Suppressor macrophage (primary cell): ENCODE data around the gene MAP2K3.
"Not testable (repeated sequence)": the region's sequence is repeated elsewhere in the genome, so short reads cannot be mapped to it uniquely, and the experiment has no call there.

Experiments
- DNase-seq, 4 experiments: peaks; one replicate each; pipeline ENCODE4 v3.0.0-alpha.2; 2020 to 2022

MAP2K3 gene

GRCh38 chr17:21310061-21310765 lies 25.7 kb downstream of the MAP2K3 start:
- not testable (repeated sequence) for DNase-seq

DNA sequence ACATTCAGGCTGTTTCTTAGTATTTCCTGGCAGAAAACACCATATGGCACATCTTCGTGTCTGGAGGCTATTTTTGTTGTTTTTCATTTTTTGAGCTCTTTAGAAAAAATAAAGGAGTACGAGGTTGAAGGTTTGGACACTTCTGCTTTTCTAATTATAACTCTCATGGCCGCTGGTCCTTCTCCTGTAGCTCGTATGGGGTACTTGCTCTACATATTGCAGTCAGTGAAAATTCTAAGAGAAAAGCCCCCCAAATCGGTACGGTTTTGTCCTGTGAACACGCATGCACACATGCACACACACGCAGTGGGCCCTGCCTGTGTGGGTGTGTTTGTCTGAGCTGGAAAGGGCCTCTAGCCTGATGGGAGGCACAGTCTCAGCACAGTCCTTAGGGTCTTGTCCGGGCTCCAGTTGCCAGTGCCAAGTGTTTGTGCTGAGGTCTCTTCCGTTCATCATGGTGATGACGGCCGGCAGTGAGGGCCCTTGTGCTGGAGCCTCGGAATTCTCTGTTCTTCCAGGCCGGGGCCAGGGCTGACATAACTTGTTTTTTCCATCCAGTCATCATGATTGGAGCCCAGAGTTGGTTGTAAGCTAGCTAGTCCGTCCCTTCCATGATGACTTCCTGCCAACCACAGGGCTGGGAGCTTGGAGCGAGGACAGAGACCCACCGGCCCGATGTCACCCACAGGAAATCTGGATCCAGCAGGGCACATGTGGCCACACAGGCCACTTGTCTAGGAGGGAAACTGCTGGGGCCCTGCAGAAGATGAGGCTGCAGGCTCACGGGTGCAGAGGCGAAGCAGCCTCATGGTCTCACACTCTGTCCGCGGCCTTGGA lies 26.5 kb downstream of the MAP2K3 start:
- peak in 2 of 4 experiments; percentile 2 to 11 for DNase-seq

DNA sequence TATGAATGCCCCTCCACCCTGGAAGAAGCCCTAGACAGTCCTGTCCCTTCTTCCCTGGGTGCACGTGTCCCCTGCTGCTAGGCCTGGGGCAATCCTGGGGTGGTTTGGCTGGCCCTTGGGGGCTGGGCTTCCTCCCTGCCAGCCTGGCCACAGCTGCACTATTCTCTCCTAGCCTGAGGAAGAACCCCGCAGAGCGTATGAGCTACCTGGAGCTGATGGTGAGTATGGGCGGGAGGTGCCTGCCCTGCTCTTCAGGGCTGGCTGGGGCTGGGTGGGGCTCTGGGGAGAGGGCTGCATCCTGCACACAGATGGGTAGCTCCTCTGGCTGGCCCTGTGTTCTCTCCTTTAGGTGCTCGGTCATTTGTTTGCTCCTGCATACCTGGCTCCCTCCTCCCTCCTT lies 28.8 kb downstream of the MAP2K3 start:
- no peak for DNase-seq

DNA sequence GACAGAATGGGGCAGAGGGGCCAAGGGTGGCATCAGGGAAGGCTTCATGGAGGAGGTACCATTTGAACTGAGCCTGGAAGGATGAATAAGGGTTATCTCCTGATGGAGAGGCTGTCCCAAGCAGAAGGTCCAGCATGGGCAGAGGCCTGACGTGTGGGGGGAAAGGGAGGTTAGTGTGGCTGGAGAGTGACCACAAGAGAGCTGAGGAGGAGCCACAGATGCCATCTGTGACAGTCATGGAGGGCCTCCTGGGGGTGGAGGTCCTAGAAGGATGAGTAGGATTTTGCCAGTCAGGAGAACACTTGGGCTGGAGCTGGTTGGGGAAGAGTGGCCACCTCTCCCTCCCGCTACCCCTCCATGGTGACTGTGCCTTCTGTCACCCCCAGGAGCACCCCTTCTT lies 29.2 kb downstream of the MAP2K3 start:
- not testable (repeated sequence) for DNase-seq

DNA sequence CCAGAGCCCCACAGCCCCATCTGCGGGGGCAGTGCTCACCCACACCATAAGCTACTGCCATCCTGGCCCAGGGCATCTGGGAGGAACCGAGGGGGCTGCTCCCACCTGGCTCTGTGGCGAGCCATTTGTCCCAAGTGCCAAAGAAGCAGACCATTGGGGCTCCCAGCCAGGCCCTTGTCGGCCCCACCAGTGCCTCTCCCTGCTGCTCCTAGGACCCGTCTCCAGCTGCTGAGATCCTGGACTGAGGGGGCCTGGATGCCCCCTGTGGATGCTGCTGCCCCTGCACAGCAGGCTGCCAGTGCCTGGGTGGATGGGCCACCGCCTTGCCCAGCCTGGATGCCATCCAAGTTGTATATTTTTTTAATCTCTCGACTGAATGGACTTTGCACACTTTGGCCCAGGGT lies 29.8 kb downstream of the MAP2K3 start:
- DNase-seq, result not testable (repeated sequence)

DNA sequence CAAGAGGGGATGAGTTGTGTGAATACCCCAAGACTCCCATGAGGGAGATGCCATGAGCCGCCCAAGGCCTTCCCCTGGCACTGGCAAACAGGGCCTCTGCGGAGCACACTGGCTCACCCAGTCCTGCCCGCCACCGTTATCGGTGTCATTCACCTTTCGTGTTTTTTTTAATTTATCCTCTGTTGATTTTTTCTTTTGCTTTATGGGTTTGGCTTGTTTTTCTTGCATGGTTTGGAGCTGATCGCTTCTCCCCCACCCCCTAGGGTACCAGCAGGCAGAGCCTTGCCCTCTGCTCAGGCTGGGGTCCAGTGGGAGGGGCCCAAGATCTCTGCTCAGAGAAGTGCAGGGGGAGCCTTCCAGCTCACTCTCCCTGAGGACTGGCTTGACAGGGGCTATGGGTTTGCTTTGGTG lies 30.2 kb downstream of the MAP2K3 start:
- DNase-seq, result not testable (repeated sequence)

GRCh38 chr17:21315246-21316000 lies 30.9 kb downstream of the MAP2K3 start:
- peak in 1 of 4 experiments; percentile 1 for DNase-seq

GRCh38 chr17:21316212-21316886 lies 31.8 kb downstream of the MAP2K3 start:
- DNase-seq, result peak in 1 of 4 experiments; percentile 0

DNA sequence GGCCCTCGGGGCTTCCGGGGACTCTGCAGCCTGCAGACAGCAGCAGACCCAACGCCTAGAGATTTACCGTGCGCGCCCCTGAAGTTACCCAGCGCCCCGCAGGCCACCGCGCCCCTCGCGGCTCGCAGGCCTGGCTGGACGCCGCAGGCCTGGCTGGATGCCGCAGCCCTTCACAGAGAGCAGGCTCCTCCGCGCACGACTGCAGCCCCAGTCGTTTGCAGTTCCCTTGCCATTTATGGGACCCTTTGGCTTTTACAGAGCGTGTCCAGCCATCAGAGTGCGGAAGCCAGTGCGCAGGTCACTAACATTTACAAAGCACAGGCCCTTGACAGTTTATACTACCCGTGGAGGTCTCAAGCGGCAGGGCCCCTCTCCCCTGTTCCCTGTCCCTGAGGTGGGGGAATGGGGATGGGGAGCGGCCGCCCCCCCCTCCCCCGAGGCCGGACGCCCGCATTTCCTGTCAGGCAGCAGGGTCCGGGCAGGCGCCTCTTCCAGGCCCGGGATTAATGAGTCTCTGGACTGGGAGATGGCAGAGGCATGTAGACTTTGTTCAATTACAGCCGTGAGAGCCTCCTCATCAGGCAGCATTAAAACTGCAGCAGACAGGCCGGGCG lies 32.5 kb downstream of the MAP2K3 start:
- DNase-seq, result not testable (repeated sequence)

- not testable (repeated sequence) for DNase-seq
These were observed 33.3 kb downstream of the MAP2K3 start for GRCh38 chr17:21317821-21318220.

GRCh38 chr17:21318439-21318838 lies 33.9 kb downstream of the MAP2K3 start:
- DNase-seq, result no peak

DNA sequence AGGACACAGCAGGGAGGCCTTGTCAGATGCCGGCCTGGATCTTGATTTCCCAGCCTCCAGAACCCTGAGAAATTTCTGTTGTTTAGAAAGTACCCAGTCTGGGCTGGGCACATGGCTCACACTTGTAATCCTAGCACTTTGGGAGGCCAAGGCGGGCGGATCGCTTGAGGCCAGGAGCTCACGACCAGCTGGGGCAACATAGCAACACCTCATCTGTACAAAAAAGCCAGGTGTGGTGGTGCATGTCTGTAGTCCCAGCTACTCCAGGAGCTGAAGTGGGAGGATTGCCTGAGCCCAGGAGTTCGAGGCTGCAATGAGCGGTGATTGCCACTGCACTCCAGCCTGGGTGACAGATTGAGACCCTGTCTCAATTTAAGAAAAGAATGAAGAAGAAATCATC lies 34.3 kb downstream of the MAP2K3 start:
- not testable (repeated sequence) for DNase-seq

- DNase-seq, result not testable (repeated sequence)
These were observed 34.7 kb downstream of the MAP2K3 start for GRCh38 chr17:21319256-21319655.

GRCh38 chr17:21319686-21320375 lies 35.3 kb downstream of the MAP2K3 start:
- not testable (repeated sequence) for DNase-seq

DNA sequence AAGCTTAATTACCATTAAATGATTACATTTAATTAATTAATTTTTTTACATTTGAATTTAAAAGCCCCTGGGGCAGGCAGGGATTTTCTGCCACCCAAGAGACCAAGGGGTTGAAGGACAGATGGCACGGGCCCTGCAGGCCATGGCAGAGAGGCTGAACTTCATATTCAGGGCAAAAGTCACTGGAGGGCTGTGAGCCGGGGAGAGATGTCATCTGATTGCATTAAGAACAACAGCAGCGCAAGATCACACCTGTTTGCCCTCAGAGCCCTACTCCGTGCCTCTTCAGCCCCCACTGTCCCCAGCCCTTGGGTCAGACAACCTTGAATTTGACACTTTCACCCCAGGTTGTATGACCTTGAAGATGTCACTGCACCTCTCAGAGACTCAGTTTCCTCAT lies 35.9 kb downstream of the MAP2K3 start:
- DNase-seq, result not testable (repeated sequence)

DNA sequence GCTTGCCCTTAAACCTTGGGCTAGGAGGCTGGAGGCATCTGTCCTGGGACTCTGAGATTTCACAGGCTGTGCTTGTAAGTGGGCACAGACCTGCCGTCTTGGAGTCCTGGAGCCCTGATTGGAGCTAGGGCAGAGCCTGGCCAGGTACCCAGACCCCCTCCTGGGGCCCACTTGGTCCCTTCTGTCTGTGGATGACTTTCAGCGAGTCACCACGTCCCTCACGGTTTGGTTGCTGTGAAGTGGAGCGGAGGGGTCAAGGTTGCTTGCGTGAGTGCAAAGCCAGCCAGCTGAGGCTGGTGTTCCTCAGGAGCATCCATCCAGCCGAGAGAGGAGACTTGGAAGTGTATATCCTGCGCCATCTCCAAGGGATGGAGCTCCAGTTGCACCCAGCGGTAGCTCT lies 36.5 kb downstream of the MAP2K3 start:
- DNase-seq, result not testable (repeated sequence)

- not testable (repeated sequence) for DNase-seq
These were observed 37.3 kb downstream of the MAP2K3 start for GRCh38 chr17:21321744-21322191.

- DNase-seq, result not testable (repeated sequence)
These were observed 39.0 kb downstream of the MAP2K3 start for GRCh38 chr17:21323257-21324111.

GRCh38 chr17:21324741-21325140 lies 40.2 kb downstream of the MAP2K3 start:
- DNase-seq, result not testable (repeated sequence)

DNA sequence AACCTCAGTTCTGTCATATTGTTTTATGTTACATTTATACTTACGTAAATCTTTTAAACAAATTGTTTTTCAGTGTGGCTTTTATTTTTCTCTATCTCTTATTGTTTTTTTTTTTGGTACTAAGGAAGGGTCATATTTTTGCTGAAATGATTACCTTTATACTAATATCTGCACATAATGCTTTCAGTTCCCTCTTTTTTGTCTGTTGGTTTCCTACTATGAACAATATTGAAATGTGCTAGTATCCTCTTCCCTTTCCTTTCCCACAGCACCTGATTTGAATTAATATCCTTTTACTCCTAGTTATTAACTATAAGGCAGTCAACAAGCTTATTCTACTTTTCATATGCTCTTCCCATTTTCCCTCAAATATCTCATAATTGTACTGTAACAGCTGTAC lies 43.4 kb downstream of the MAP2K3 start:
- not testable (repeated sequence) for DNase-seq
